ENCODE data around the gene EPHB6.
A peak's percentile ranks its signal among the peaks of the same experiment; 100 is the strongest.

EPHB6 gene

DNA sequence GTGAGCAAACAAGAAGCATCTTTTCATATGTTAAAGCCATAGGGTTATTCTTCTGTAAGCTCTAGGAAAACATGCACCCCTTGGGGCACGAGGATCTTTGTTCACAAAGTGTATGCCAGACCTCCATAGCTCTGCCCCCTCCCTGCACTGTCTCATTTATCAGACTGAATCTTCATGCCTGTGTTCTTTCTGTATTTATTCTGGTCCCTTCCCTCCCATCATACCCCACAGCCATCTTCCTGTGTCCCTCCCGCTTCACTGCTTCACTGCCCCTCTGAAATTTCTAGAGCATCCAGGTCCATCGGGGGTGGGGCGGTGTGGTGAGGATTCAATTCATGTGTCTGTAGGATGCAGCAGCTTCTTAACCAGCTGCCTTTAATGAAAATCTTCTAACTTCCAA is 7.5 kb downstream of the EPHB6 start:
- in situ Hi-C loops (cut with HindIII; ENCODE audit: low pct_unique_long_range_greater_than_20kb, low sequenced_read_pairs), result no loop called here
- DNase-seq (ENCODE audit: low read depth in 1 of 2, low spot score in 1 of 2), result no peak
- TF ChIP-seq JUND (IDR thresholded peaks at IDR 0.05; ENCODE audit: low read depth), result no peak

DNA sequence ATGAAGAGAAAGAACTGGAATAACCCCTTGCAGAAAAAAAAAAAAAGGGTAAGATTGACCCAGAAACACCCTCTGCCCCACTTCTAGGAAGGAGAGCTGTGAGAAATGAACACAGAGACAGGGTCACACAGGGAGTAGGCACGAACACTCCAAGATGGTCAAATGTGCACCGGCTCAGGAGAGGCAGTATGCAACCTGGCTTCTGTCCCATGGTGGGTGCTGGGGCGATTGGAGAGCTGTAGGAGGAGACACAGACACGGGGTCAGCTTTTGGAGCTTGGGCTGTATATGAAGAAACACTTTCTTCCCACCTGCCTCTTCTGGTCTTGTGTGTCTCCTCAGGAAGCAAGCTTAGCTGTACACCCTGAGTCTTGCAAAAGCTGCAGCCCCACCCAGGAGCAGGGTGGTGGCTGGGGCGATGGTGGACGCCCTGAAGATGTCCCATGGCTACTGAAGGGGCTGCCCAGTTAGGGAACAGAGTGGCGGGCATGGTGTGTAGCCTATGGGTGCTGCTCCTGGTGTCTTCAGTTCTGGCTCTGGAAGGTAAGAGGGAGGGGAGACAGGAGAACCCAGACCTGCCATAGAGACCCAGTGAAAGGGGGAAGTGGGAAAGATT is 8.0 kb downstream of the EPHB6 start:
- TF ChIP-seq JUND (IDR thresholded peaks at IDR 0.05; ENCODE audit: low read depth), result no peak
- no peak for DNase-seq (ENCODE audit: low read depth in 1 of 2, low spot score in 1 of 2)
- in situ Hi-C loops (cut with HindIII; ENCODE audit: low pct_unique_long_range_greater_than_20kb, low sequenced_read_pairs), result no loop called here

DNA sequence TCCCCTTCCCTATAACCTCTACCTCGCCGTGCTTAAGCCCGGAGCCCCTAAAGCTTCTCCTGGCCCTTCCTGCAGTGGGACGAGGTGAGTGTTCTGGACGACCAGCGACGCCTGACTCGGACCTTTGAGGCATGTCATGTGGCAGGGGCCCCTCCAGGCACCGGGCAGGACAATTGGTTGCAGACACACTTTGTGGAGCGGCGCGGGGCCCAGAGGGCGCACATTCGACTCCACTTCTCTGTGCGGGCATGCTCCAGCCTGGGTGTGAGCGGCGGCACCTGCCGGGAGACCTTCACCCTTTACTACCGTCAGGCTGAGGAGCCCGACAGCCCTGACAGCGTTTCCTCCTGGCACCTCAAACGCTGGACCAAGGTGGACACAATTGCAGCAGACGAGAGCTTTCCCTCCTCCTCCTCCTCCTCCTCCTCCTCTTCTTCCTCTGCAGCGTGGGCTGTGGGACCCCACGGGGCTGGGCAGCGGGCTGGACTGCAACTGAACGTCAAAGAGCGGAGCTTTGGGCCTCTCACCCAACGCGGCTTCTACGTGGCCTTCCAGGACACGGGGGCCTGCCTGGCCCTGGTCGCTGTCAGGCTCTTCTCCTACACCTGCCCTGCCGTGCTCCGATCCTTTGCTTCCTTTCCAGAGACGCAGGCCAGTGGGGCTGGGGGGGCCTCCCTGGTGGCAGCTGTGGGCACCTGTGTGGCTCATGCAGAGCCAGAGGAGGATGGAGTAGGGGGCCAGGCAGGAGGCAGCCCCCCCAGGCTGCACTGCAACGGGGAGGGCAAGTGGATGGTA is 9.2 kb downstream of the EPHB6 start:
- no peak for DNase-seq (ENCODE audit: low read depth in 1 of 2, low spot score in 1 of 2)
- no peak for TF ChIP-seq JUND (IDR thresholded peaks at IDR 0.05; ENCODE audit: low read depth)
- in situ Hi-C loops (cut with HindIII; ENCODE audit: low pct_unique_long_range_greater_than_20kb, low sequenced_read_pairs), result no loop called here

DNA sequence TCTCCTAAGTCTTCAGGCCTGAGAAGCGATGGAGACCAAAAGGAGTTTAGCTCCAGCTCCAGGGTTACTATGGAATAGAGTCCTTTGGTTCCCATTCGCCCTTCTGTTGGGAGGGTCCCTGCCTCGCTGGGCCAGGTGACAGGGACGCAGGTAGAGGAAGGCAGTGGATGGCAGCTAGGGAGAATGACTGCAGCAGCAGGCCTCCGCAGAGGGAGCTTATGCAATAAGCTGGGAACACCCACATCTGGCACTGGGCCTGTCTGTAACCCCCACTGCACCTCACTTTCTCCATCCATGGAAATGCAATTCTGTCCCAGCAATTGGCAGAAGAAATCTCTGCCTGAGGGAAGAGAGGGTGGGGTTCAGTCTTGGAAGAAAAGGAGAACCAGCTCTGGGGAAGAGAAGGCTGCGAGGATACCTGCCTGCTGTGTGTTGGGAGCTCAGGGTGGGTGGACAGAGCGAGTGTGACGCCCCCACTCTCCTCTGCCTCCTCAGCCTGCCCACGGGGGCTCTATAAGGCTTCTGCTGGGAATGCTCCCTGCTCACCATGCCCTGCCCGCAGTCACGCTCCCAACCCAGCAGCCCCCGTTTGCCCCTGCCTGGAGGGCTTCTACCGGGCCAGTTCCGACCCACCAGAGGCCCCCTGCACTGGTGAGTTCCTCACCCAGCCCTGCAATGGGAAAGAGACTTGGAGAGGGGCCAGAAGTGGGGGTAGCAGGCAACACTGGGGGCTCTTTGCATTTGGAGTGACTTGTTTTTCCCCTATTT is 10.3 kb downstream of the EPHB6 start:
- in situ Hi-C loops (cut with HindIII; ENCODE audit: low pct_unique_long_range_greater_than_20kb, low sequenced_read_pairs), result no loop called here
- TF ChIP-seq JUND (IDR thresholded peaks at IDR 0.05; ENCODE audit: low read depth), result no peak
- no peak for DNase-seq (ENCODE audit: low read depth in 1 of 2, low spot score in 1 of 2)

DNA sequence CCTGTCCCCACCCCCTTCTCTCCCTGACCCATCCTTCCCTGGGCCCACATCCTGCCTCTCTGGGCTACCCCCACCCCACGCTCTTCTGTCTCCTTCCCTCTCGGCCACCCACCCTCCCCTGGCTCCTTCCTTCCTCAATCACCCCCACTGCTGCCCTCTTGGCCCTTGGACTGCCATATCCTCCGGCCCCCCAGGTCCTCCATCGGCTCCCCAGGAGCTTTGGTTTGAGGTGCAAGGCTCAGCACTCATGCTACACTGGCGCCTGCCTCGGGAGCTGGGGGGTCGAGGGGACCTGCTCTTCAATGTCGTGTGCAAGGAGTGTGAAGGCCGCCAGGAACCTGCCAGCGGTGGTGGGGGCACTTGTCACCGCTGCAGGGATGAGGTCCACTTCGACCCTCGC is 10.9 kb downstream of the EPHB6 start:
- TF ChIP-seq JUND (IDR thresholded peaks at IDR 0.05; ENCODE audit: low read depth), result no peak
- in situ Hi-C loops (cut with HindIII; ENCODE audit: low pct_unique_long_range_greater_than_20kb, low sequenced_read_pairs), result no loop called here
- no peak for DNase-seq (ENCODE audit: low read depth in 1 of 2, low spot score in 1 of 2)

DNA sequence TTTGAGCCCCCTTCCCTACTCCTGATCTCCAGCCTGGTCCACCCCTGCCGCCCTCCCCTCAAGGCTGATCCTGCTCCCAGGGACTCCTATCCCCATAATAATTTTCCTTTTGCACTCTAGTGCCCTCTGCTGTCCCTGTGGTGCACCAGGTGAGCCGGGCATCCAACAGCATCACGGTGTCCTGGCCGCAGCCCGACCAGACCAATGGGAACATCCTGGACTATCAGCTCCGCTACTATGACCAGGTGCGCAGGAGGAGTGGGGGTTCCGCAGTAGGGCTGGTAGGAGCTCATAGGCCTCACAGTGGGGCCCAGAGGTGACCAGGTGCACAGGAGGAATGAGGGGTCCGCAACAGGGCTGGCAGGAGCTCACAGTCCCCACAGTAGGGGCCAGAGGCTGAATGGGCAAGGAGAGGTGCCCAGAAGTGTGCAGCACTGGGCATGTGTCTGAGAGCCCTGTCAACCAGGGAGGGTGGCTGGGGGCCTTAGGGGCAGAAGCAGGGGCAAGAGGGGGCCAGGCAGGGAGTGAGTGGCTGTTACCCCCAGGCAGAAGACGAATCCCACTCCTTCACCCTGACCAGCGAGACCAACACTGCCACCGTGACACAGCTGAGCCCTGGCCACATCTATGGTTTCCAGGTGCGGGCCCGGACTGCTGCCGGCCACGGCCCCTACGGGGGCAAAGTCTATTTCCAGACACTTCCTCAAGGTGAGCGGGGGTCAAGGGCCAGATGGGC is 11.7 kb downstream of the EPHB6 start:
- in situ Hi-C loops (cut with HindIII; ENCODE audit: low pct_unique_long_range_greater_than_20kb, low sequenced_read_pairs), result no loop called here
- DNase-seq (ENCODE audit: low read depth in 1 of 2, low spot score in 1 of 2), result peak; percentile 66 to 72
- TF ChIP-seq JUND (IDR thresholded peaks at IDR 0.05; ENCODE audit: low read depth), result no peak

DNA sequence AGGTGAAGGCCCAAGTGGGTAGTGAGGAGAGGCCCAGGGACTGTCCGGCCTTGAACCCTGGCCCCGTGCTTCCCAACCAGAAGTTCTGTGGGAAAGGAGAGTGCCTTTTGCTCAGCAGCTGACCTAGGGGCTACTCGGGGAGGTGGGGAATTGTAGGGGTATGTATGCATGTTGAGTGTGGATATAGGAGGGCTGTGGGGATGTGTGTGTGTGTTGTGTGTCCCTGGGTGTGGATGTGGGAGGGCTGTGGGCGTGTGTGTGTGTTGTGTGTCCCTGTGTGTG is 12.2 kb downstream of the EPHB6 start:
- no peak for DNase-seq (ENCODE audit: low read depth in 1 of 2, low spot score in 1 of 2)
- no peak for TF ChIP-seq JUND (IDR thresholded peaks at IDR 0.05; ENCODE audit: low read depth)
- in situ Hi-C loops (cut with HindIII; ENCODE audit: low pct_unique_long_range_greater_than_20kb, low sequenced_read_pairs), result no loop called here

DNA sequence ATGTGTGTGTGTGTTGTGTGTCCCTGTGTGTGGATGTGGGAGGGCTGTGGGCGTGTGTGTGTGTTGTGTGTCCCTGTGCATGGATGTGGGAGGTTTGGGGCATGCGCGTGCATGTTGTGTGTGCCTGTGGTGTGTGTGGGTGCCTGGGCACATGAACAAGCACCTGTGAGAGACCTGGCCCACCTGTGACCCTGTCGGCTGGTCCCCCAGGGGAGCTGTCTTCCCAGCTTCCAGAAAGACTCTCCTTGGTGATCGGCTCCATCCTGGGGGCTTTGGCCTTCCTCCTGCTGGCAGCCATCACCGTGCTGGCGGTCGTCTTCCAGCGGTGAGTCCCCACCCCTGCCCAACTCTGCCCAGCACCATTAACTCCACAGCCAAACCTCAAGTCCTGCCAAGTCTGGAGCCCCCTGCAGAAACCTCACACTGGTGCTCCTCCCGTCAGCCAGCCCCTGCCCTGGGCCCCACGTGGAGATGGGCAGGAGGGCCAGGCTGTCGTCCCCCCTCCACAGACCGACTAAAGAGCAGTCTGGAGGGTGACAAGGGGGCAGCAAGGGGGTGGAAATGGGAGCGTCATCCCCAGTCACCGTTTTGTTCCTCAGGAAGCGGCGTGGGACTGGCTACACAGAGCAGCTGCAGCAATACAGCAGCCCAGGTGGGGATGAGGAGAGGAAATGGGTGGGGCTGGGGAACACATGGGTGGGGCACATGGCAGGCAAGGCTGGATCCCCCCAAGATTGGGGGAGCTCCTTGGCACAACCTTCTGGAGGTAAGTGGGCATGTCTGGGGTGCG is 12.7 kb downstream of the EPHB6 start:
- in situ Hi-C loops (cut with HindIII; ENCODE audit: low pct_unique_long_range_greater_than_20kb, low sequenced_read_pairs), result no loop called here
- no peak for TF ChIP-seq JUND (IDR thresholded peaks at IDR 0.05; ENCODE audit: low read depth)
- no peak for DNase-seq (ENCODE audit: low read depth in 1 of 2, low spot score in 1 of 2)

DNA sequence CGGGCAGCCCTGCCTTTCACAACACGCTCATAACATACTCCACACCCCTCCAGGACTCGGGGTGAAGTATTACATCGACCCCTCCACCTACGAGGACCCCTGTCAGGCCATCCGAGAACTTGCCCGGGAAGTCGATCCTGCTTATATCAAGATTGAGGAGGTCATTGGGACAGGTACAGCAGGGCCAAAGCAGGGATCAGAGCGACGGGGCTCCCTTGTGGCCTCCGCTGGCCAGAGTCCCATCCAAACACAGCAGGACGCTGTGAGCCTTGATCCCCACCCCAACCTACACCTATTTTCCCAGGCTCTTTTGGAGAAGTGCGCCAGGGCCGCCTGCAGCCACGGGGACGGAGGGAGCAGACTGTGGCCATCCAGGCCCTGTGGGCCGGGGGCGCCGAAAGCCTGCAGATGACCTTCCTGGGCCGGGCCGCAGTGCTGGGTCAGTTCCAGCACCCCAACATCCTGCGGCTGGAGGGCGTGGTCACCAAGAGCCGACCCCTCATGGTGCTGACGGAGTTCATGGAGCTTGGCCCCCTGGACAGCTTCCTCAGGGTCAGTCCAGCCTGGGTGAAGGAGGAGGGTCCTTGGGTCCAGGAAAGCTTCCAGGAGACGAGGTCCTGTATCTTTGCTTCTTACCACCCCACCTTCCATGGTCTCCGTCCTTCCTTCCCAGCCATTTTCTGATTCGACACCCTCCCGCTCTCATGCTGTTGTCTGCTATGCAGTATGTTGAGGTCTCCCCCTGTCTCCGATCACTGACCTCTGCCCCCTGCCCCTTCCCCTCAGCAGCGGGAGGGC is 13.5 kb downstream of the EPHB6 start:
- no peak for TF ChIP-seq JUND (IDR thresholded peaks at IDR 0.05; ENCODE audit: low read depth)
- in situ Hi-C loops (cut with HindIII; ENCODE audit: low pct_unique_long_range_greater_than_20kb, low sequenced_read_pairs), result no loop called here
- DNase-seq (ENCODE audit: low read depth in 1 of 2, low spot score in 1 of 2), result no peak

DNA sequence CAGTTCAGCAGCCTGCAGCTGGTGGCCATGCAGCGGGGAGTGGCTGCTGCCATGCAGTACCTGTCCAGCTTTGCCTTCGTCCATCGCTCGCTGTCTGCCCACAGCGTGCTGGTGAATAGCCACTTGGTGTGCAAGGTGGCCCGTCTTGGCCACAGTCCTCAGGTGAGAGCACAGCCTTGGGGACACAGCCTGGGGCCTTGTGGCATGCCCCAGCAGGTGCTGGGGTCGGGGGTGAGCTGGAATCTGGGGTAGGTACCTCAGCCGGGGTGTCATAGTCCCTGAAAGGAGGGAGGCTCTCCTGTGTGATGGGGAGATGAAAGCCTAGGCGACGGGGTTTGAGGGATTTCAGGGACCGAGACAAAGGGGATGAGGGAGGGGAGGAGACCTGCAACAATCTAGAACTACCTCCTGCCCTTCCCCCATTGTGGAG is 14.1 kb downstream of the EPHB6 start:
- in situ Hi-C loops (cut with HindIII; ENCODE audit: low pct_unique_long_range_greater_than_20kb, low sequenced_read_pairs), result no loop called here

DNA sequence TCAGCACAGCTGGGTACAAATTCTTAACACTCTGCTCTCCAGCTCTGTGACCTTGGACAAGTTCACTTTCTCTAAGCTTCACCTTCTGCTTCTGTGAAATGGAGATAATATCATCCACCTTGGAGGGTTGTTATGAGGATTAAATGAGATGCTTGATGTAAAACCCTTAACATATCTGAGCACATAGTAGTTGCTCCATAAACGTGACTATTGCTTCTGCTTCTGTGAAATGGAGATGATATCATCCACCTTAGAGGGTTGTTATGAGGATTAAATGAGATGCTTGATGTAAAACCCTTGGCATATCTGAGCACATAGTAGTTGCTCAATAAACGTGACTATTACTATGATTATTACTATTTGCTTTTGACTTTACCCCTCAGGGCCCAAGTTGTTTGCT is 14.6 kb downstream of the EPHB6 start:
- no peak for DNase-seq (ENCODE audit: low read depth in 1 of 2, low spot score in 1 of 2)
- no peak for TF ChIP-seq JUND (IDR thresholded peaks at IDR 0.05; ENCODE audit: low read depth)
- in situ Hi-C loops (cut with HindIII; ENCODE audit: low pct_unique_long_range_greater_than_20kb, low sequenced_read_pairs), result no loop called here

More for the DNA sequence above, 14.1 kb downstream of the EPHB6 start:
- no peak for DNase-seq (ENCODE audit: low read depth in 1 of 2, low spot score in 1 of 2)
- TF ChIP-seq JUND (IDR thresholded peaks at IDR 0.05; ENCODE audit: low read depth), result no peak
